ENCODE measurements around the gene KDM3A. TPM values are rescaled to one million over a fixed set of nuclear protein-coding genes. Genes with fewer than 3 reads are reported as not detected.

The KDM3A gene
- total RNA-seq, 4 donors from 2014 or later: 87.5 to 121 (median 105) TPM

DNA sequence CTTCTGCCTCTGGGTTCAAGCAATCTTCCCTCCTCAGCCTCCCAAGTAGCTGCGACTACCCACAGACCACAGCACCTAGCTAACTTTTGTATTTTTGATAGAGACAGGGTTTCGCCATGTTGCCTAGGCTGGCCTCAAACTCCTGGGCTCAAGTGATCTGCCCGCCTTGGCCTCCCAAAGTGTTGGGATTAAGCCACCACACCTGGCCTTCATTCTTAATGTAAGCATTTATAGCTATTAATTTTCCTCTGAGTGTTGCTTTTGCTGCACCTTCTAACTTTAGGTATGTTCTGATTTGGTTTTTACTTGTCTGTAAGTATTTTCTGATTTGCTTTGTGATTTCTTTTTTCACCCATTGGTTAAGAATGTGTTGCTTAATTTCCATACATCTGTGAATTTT lies 92.4 kb downstream of the KDM3A start:
- 96 to 98% methylated on average over 3 of the region's 3 CpGs for WGBS, 2 donors
- intact Hi-C loops (cut with DNase I; ENCODE audit: low total_unique reads): no loop called here

DNA sequence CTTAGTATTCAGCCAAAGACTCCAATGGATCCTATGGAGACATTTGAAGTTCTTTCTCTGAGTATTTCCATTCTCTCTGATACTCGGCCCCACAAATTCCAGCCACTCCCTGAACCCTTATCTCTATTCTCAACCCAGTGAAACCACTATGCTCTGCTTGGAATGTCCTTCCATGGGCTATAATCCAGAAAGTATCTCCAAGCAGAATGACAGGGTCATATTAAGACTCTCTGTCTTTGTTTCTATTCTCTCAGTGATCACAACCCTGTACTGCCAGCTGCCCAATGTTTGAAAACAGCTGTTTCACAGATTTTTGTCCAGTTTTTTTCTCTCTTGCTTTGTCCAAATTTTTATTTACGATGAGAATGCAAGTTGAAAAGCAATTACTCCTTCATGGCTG lies 100.2 kb downstream of the KDM3A start:
- TF ChIP-seq POLR2A (IDR thresholded peaks at IDR 0.05): no peak
- TF ChIP-seq CTCF (IDR thresholded peaks at IDR 0.05): no peak
- intact Hi-C loops (cut with DNase I; ENCODE audit: low total_unique reads): no loop called here
- DNase-seq (ENCODE audit: low spot score in 2 of 2): no peak
- no peak overlapping the region for H3K4me3 ChIP-seq (ENCODE audit: low read depth, poor library complexity, severe bottlenecking)
- WGBS, 2 donors: 55 to 66% methylated on average over 2 of the region's 2 CpGs

More for the DNA sequence above, 92.4 kb downstream of the KDM3A start:
- TF ChIP-seq CTCF (IDR thresholded peaks at IDR 0.05): no peak
- no peak for TF ChIP-seq POLR2A (IDR thresholded peaks at IDR 0.05)
- no peak for DNase-seq (ENCODE audit: low spot score in 2 of 2)
- H3K4me3 ChIP-seq (ENCODE audit: low read depth, poor library complexity, severe bottlenecking): no peak overlapping the region

Other genes starting within 250 kb of the KDM3A start
- gene IMMT, start 245.9 kb upstream of the KDM3A start, total RNA-seq: 10 to 100 TPM; 45.8 to 56.4 (median 48.8) TPM
- 10 to 100 TPM in 3 of 4 donors, 1 to 10 TPM in 1; 8.1 to 36.3 (median 23.8) TPM for gene MRPL35, start 241.9 kb upstream of the KDM3A start, total RNA-seq
- 1 to 10 TPM in 3 of 4 donors, under 1 TPM in 1; 0.04 to 4.3 (median 2.0) TPM for gene REEP1, start 103.7 kb upstream of the KDM3A start, total RNA-seq
- gene CHMP3, start 122.1 kb downstream of the KDM3A start, total RNA-seq: 100 to 1,000 TPM in 2 of 4 donors, 10 to 100 TPM in 2; 88.2 to 110 (median 97.7) TPM
- gene RNF103, start 182.5 kb downstream of the KDM3A start, total RNA-seq: 10 to 100 TPM; 31.3 to 46.6 (median 34.5) TPM